Tibial artery (tissue), 4 donors: Measurements from ENCODE around the gene MARCKSL1.

Experiments used
- DNase-seq, 2 donors: peaks; one replicate each; pipeline ENCODE4 v3.0.0-alpha.2; 2019
- H3K27ac ChIP-seq, 2 donors: fragments of 200-600 bp; sonication (generic) in 1 of 2; 1 replicate in 1 of 2; 2 replicates in 1 of 2; pipeline ENCODE4 v1.5.1; 2018 to 2019; ENCODE audit warnings: mild to moderate bottlenecking in 1 of 2
- H3K27me3 ChIP-seq, 2 donors: fragments of 200-600 bp; sonication (generic) in 1 of 2; one replicate each; pipeline versions ENCODE4 v1.5.1 to v1.6.0; 2016 to 2019
- H3K36me3 ChIP-seq, 3 donors: fragments of 200-600 bp; sonication (generic) in 2 of 3; one replicate each; pipeline ENCODE4 v1.5.1; 2016 to 2019; ENCODE audit warnings: mild to moderate bottlenecking in 2 of 3
- H3K4me1 ChIP-seq, 4 donors: fragments of 200-600 bp; sonication (generic) in 2 of 4; 1 replicate in 3 of 4; 2 replicates in 1 of 4; pipeline ENCODE4 v1.5.1; 2016 to 2019
- H3K4me3 ChIP-seq, 2 donors: fragments of 200-600 bp; sonication (generic) in 1 of 2; 1 replicate in 1 of 2; 2 replicates in 1 of 2; pipeline ENCODE4 v1.5.1; 2018 to 2019; ENCODE audit warnings: mild to moderate bottlenecking in 2 of 2
- H3K9me3 ChIP-seq, 3 donors: fragments of 200-600 bp; sonication (generic) in 1 of 3; one replicate each; pipeline ENCODE4 v1.5.1; 2016 to 2019
- intact Hi-C: fragments of 100-400 bp; cut with DNase I; formaldehyde crosslinking; loops from one replicate; pipeline ENCODE4 v1.15.0; 2023; ENCODE audit warnings: low total_unique reads
- TF ChIP-seq, protein P1 (sequence below), 2 experiments: fragments of 200-600 bp in 1 of 2; fragments of 450-650 bp in 1 of 2; IDR thresholded peaks; one replicate each; pipeline ENCODE4 v1.5.1; 2017 to 2019; ENCODE audit warnings: antibody characterized with exemption in 2 of 2, mild to moderate bottlenecking in 1 of 2, moderate library complexity in 1 of 2

MARCKSL1 gene

GRCh38 chr1:32311709-32312393, 24.2 kb downstream of the MARCKSL1 start:
- intact Hi-C loops, result no loop called here
- Histone ChIP-seq H3K4me1 (peaks cover 0 to 4% (median 0%) of the 10 kb centered on the region in 4 donors), H3K9me3 (no peaks in the 10 kb centered on the region)

DNA sequence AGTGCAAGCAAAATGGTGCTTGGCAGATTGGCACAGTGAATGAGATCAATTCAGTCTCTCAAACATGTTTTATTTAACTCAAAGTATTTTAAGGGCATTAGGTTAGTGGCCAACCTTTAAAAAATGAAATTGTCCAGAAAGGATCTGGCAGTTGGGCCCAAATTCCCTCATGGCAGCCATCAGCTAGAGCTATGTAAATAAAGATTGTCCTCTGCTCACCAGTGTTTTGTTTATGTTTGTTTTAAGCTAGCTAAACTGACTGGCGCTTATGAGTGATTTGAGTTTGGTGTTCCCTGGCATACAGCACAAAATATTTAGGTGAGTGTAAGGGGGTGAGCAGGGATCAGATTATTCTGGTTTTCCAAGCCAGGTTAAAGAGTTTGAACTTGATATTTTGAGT, 26.1 kb downstream of the MARCKSL1 start:
- TF ChIP-seq, protein P1, sequence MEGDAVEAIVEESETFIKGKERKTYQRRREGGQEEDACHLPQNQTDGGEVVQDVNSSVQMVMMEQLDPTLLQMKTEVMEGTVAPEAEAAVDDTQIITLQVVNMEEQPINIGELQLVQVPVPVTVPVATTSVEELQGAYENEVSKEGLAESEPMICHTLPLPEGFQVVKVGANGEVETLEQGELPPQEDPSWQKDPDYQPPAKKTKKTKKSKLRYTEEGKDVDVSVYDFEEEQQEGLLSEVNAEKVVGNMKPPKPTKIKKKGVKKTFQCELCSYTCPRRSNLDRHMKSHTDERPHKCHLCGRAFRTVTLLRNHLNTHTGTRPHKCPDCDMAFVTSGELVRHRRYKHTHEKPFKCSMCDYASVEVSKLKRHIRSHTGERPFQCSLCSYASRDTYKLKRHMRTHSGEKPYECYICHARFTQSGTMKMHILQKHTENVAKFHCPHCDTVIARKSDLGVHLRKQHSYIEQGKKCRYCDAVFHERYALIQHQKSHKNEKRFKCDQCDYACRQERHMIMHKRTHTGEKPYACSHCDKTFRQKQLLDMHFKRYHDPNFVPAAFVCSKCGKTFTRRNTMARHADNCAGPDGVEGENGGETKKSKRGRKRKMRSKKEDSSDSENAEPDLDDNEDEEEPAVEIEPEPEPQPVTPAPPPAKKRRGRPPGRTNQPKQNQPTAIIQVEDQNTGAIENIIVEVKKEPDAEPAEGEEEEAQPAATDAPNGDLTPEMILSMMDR (IDR thresholded peaks at IDR 0.05), result no peak
- Histone ChIP-seq H3K36me3 (peaks cover 10 to 25% (median 13%) of the 10 kb centered on the region in 3 donors), H3K27me3 (no peaks in the 10 kb centered on the region), H3K4me1 (peaks cover 0 to 4% (median 0%) of the 10 kb centered on the region in 4 donors), H3K9me3 (no peaks in the 10 kb centered on the region), H3K4me3 (no peak overlapping the region), H3K27ac (no peak overlapping the region)
- intact Hi-C loops, result no loop called here
- DNase-seq, result no peak

More at GRCh38 chr1:32311709-32312393, 24.2 kb downstream of the MARCKSL1 start:
- no peak overlapping the region for H3K4me3 ChIP-seq
- TF ChIP-seq, protein P1 (IDR thresholded peaks at IDR 0.05), result no peak
- peaks cover 3 to 14% (median 4%) of the 10 kb centered on the region in 3 donors for H3K36me3 ChIP-seq
- DNase-seq, result no peak
- no peak overlapping the region for H3K27ac ChIP-seq
- no peaks in the 10 kb centered on the region for H3K27me3 ChIP-seq

- Histone ChIP-seq H3K9me3 (no peaks in the 10 kb centered on the region), H3K27ac (no peak overlapping the region), H3K4me3 (no peak overlapping the region), H3K4me1 (peaks cover 0 to 4% (median 0%) of the 10 kb centered on the region in 4 donors), H3K36me3 (peaks cover 35 to 44% (median 39%) of the 10 kb centered on the region in 3 donors), H3K27me3 (no peaks in the 10 kb centered on the region)
- no peak for DNase-seq
- intact Hi-C loops, result no loop called here
- TF ChIP-seq, protein P1 (IDR thresholded peaks at IDR 0.05), result no peak
Observed at GRCh38 chr1:32307324-32307723, 28.7 kb downstream of the MARCKSL1 start.

GRCh38 chr1:32305310-32305709, 30.7 kb downstream of the MARCKSL1 start:
- Histone ChIP-seq H3K9me3 (no peaks in the 10 kb centered on the region), H3K27me3 (no peaks in the 10 kb centered on the region)
- intact Hi-C loops, result no loop called here

DNA sequence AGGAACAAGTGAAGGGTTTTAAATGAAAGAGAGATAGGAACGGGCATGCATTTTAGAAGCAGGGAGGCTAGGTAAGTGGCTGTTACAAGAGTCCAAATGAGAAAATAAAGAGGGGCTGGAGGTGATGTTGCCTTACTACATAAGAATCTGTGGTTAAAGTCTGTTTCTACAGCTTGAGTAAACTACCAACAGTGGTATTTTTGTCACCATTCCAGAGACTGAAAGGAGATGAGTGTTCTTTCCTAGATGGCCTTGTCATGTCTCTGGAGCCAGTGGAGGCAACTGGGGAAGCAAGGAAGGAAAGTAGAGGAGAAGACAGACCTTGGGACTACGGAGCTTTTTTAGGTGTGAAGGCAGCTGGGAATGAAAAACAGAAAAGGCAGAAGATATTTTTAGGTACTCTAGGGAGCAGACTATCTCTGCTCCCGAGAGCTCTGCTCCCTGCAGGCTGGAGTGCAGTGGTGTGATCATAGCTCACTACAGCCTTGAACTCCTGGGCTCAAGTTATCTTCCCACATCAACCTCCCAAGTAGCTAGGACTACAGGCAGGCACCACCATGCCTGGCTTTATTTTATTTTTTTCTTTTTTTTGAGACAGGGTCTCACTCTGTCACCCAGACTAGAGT, 31.9 kb downstream of the MARCKSL1 start:
- intact Hi-C loops, result no loop called here
- H3K4me3 ChIP-seq, result no peak overlapping the region
- H3K27ac ChIP-seq, result no peak overlapping the region
- TF ChIP-seq, protein P1 (IDR thresholded peaks at IDR 0.05), result no peak
- no peak for DNase-seq
- peaks cover 0 to 4% (median 0%) of the 10 kb centered on the region in 4 donors for H3K4me1 ChIP-seq
- peaks cover 35 to 50% (median 44%) of the 10 kb centered on the region in 3 donors for H3K36me3 ChIP-seq
- no peaks in the 10 kb centered on the region for H3K9me3 ChIP-seq
- H3K27me3 ChIP-seq, result no peaks in the 10 kb centered on the region

More at GRCh38 chr1:32305310-32305709, 30.7 kb downstream of the MARCKSL1 start:
- peaks cover 0 to 4% (median 0%) of the 10 kb centered on the region in 4 donors for H3K4me1 ChIP-seq
- TF ChIP-seq, protein P1 (IDR thresholded peaks at IDR 0.05), result no peak
- no peak overlapping the region for H3K4me3 ChIP-seq
- H3K36me3 ChIP-seq, result peaks cover 35 to 48% (median 44%) of the 10 kb centered on the region in 3 donors
- DNase-seq, result no peak
- no peak overlapping the region for H3K27ac ChIP-seq
